ENCODE measurements around the gene PXN. TPM values are rescaled to one million over a fixed set of nuclear protein-coding genes. Genes with fewer than 3 reads are reported as not detected.

The PXN gene
- total RNA-seq = 85.3 and 113 TPM in 2 replicates

DNA sequence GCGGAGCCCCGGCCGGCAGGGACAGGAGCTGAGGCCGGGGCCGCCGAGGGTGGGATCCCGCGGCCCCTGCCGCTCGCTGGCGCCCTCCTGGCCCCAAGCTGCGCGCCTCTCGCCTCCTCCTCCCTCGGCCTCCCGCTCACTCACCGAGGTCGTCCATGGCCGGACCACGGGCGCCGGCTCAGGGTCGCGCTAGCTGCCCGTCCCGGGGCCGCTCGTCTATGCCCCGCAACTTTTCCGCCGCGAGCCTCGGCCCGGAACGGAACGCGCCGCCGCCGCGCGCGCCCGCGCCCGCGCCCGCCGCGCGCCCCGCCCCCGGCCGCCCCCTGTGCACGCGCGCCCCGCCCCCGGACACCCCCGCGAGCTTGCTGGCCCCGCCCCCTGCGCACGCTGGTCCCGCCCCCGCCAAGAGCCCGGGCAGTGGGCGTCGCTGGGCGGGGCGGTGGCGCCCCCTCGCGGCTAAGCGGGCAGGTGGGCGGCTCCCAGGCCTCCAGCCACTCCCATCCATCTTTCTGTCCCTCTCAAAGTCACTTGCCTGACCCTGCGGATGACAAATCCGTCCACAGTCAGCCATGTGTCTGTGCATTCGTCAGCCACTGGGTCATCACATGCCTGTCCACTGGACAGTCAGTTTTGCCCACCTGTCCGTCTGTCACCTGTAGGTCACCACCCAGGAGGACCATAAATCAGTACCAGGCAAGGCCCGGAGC is at the start of gene PXN:
TSS of gene PXN (minus strand) at position 258 of the 707 bp plus-strand sequence. CDS start at position 157, 101 bp downstream.

DNA sequence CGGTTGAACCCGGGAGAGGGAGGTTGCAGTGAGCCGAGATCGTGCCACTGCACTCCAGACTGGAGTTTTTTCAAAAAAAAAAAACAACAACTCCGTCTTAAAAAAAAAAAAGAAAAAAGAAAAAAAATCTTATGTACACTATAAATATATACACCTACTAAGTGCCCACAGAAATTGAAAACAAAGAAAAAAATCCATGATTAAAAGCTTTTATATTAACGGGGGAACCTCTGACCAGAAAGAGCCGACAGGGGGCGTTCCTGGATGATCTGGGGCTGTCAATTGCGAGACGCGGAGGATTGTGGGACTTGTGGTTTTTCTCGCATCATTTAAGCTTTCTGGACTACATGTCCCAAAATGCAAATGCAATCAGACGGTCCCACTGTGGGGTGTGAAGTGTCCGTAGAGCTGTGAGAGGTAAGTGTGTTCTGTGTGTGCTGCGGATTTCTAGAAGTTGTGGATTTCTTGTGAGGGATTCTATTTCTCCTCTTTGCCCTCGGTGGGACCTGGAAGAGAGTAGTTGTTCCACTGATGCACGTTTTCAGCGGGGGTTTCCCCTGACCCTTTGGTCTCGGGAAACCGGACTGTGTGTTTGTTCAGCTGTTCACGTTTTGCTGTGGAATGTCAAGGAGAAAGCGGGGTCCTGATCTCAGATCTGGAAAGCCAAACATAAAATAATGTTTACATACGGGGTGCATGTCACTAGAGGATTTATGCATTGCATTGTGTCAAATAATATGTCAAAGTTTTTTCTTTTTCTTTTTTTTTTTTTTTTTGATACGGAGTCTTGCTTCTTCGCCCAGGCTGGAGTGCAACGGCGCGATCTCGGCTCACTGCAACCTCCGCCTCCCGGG is 36.7 kb upstream of the PXN start, which contains the start of gene SIRT4:
TSS of gene SIRT4 (plus strand) at position 360 of the 854 bp plus-strand sequence. CDS start 1,241 bp downstream, outside the sequence.

DNA sequence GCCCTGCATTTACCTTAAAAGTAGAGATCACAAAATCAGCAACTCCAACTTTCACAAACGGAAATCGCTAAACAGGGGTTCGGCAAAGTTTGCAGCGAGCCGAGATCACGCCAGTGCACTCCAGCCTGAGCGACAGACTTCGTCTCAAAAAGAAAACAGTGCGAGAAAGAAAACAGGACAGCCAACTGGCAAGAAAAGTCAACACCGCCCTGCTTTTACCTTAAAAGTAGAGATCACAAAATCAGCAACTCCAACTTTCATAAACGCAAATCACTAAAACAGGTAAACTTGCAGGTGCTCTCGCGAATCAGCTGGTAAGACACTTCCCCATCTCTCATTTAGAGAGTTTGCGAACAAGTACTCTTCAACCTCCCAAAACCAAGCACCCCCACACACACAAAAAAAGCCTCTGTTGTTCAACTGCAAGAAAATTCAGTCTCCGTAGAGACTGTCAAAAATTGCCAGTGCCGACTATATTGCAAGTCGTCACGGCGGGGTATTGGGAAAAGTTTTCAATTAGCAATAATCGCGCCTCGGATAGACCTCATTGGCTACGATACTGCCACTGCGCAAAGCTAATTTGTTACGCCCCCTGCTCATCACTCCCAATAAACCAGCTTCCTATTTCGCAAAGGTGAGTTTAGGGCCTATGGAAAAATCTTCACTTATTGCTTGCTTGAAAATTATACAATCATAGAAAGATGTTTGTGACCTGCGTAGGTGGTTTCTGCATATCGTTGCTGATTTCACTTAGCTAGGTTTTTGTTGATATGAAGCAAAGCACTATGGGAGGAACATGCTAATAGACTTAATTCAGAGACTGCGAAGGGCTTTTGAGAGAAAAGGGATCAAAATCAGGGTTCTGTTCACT is 27.4 kb upstream of the PXN start, which contains the start of gene RNU4-1:
TSS of gene RNU4-1 (minus strand) at position 577 of the 871 bp plus-strand sequence.

DNA sequence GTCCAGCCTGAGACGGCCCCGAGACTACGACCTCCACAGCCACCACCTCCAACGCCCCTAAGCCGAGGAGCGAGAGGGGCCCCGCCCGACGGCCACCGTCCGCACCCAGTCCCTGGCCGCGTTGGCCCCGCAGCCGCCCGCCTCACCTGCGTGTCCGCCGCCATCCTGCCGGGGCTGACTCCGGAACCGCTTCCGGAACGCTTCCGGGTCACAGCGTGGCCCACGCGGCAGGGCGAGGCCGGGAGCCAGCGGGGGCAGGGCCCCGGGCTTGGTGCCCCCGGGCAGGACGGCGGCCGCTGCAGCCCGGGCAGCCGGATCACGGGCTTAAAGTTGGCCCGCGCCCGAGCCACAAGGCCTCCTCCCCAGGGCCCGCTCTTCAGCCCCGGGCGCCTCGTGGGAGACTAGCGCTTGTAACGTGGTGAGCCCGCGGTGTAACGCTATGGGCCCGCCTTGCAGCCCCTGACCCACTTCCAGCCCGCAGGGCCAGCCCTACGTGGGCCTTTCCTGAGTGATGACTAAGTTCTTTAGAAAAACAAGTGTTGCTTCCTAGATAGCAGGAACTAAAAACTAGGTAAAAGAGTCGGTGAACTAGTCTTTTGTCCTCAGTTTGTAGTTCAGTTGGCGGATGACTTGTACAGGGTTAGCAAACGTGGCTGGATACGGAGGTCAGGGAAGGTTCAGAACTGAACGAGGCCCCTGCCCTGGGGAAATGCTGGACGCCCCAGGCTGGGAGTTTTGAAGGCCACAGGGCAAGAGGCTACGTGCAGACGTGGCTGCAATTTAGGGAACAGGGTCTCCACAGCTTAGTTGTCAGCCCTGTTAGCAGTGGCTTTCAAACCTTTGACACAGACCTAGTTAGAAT is 70.8 kb downstream of the PXN start, which contains the start of gene GCN1:
TSS of gene GCN1 (minus strand) at position 182 of the 862 bp plus-strand sequence. CDS start at position 164, 18 bp downstream.

Other genes with a start within 250 kb of the PXN start
- gene RAB35, start 149.0 kb downstream of the PXN start, total RNA-seq = 25.4 and 28.8 TPM in 2 replicates
- 42.9 and 49.6 TPM in 2 replicates for gene GCN1, start 71.0 kb downstream of the PXN start, total RNA-seq
- gene RPLP0, start 64.6 kb downstream of the PXN start, total RNA-seq = 6,880 and 9,847 TPM in 2 replicates
- under 0.01 TPM in 2 replicates for gene RNU4-2, start 26.2 kb upstream of the PXN start, total RNA-seq
- gene RNU4-1, start 27.5 kb upstream of the PXN start, total RNA-seq = under 0.01 TPM in 2 replicates
- gene SIRT4, start 36.6 kb upstream of the PXN start, total RNA-seq = 0.35 and 2.0 TPM in 2 replicates
- gene PLA2G1B, start 62.0 kb upstream of the PXN start, total RNA-seq = not detected in 2 replicates
- not detected in 2 replicates for gene MSI1, start 103.4 kb upstream of the PXN start, total RNA-seq
- 360 and 401 TPM in 2 replicates for gene COX6A1, start 172.4 kb upstream of the PXN start, total RNA-seq
- gene TRIAP1, start 180.7 kb upstream of the PXN start, total RNA-seq = 36.3 and 41.5 TPM in 2 replicates
- 16.3 and 19.2 TPM in 2 replicates for gene GATC, start 180.7 kb upstream of the PXN start, total RNA-seq
- gene SRSF9, start 204.0 kb upstream of the PXN start, total RNA-seq = 56.5 and 77.6 TPM in 2 replicates
- 221 and 450 TPM in 2 replicates for gene DYNLL1, start 230.4 kb upstream of the PXN start, total RNA-seq